ENCODE measurements around the gene KDM4B. TPM values are rescaled to one million over a fixed set of nuclear protein-coding genes. Genes with fewer than 3 reads are reported as not detected.

The KDM4B gene
- polyA plus RNA-seq, 1 experiment, result 7.7 TPM

DNA sequence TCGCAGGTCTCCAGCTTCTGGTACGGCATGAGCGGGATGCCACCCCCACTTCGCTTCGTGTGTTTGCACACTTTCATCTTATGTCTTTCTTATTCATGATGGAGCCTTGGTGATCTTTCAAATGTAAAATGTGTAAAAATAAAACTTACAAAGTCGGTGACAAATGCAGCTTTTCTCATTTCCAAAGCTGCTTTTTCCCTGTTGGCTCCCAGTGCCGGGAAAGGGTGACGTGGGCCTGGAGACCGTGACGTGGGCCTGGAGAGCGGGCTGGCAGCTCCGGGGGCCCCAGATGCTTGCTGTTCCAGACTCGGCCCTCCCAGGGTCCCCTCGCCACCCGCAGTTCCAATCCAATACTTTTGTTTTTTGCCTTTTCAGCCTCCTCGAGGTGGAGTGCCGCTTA is 101.4 kb downstream of the KDM4B start:
- TF ChIP-seq, protein P1, sequence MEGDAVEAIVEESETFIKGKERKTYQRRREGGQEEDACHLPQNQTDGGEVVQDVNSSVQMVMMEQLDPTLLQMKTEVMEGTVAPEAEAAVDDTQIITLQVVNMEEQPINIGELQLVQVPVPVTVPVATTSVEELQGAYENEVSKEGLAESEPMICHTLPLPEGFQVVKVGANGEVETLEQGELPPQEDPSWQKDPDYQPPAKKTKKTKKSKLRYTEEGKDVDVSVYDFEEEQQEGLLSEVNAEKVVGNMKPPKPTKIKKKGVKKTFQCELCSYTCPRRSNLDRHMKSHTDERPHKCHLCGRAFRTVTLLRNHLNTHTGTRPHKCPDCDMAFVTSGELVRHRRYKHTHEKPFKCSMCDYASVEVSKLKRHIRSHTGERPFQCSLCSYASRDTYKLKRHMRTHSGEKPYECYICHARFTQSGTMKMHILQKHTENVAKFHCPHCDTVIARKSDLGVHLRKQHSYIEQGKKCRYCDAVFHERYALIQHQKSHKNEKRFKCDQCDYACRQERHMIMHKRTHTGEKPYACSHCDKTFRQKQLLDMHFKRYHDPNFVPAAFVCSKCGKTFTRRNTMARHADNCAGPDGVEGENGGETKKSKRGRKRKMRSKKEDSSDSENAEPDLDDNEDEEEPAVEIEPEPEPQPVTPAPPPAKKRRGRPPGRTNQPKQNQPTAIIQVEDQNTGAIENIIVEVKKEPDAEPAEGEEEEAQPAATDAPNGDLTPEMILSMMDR (IDR thresholded peaks at IDR 0.05; ENCODE audit: low read depth, low read length), result no peak
- no peak overlapping the region for H3K4me3 ChIP-seq (ENCODE audit: low read depth, low read length)
- ChIA-PET POLR2A (no interaction called here), CTCF (no interaction called here)
- no peak for DNase-seq (ENCODE audit: low read depth, low spot score)
- no peaks in the 10 kb centered on the region for H3K27me3 ChIP-seq (ENCODE audit: control insufficient read depth, insufficient read depth, low read length)
- no peak overlapping the region for H3K27ac ChIP-seq (ENCODE audit: low read depth, low read length)
- no peaks in the 10 kb centered on the region; the same call in 1 of the 2 replicates for H3K9me3 ChIP-seq (ENCODE audit: control insufficient read depth, insufficient read depth, low read length)

DNA sequence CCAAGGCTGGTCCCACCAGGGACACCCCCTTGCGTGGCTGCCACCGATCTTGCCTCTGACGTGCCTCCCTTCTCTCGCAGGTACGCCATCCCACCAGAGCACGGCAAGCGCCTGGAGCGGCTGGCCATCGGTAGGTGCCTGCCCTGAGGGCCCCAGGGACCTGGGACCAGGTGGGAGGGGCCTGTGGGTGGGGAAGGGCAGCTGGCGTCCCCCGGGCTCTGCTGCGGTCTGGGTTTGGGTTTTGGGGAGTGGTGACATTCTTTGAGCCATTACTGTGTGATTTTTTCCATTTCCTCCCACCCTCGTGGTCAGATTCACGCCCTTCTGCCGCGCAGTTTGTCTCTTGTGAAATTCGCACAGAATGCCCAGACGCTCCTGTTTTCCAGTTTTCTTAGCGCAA is 102.0 kb downstream of the KDM4B start:
- ChIA-PET POLR2A (no interaction called here), CTCF (no interaction called here)
- Histone ChIP-seq H3K27ac (ENCODE audit: low read depth, low read length) (no peak overlapping the region), H3K4me3 (ENCODE audit: low read depth, low read length) (no peak overlapping the region), H3K27me3 (ENCODE audit: control insufficient read depth, insufficient read depth, low read length) (no peaks in the 10 kb centered on the region), H3K9me3 (ENCODE audit: control insufficient read depth, insufficient read depth, low read length) (no peaks in the 10 kb centered on the region; the same call in 1 of the 2 replicates)
- TF ChIP-seq, protein P1 (IDR thresholded peaks at IDR 0.05; ENCODE audit: low read depth, low read length), result no peak
- DNase-seq (ENCODE audit: low read depth, low spot score), result no peak

DNA sequence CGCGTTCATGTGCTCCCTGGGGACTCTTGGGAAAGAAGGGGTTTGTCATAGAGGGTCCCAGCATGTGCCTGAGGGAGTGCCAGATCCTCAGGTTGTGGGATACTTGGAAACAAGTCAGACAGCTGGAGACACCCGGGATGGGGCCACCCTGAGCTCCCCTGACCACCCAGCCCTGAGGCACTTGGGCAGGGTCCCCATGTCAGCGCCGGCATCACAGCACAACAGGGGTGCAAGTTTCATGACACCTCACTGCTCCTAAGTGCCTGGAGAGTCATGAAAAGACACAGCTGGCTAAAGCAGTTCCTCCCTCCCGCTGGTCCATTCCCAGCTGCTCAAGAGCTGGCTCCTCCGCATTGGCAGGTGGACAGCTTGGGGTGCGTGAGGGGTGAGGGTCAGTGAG is 102.7 kb downstream of the KDM4B start:
- ChIA-PET POLR2A (no interaction called here), CTCF (no interaction called here)
- no peaks in the 10 kb centered on the region; the same call in 1 of the 2 replicates for H3K9me3 ChIP-seq (ENCODE audit: control insufficient read depth, insufficient read depth, low read length)
- no peak for DNase-seq (ENCODE audit: low read depth, low spot score)
- H3K4me3 ChIP-seq (ENCODE audit: low read depth, low read length), result no peak overlapping the region
- H3K27me3 ChIP-seq (ENCODE audit: control insufficient read depth, insufficient read depth, low read length), result no peaks in the 10 kb centered on the region
- H3K27ac ChIP-seq (ENCODE audit: low read depth, low read length), result no peak overlapping the region
- TF ChIP-seq, protein P1 (IDR thresholded peaks at IDR 0.05; ENCODE audit: low read depth, low read length), result no peak

DNA sequence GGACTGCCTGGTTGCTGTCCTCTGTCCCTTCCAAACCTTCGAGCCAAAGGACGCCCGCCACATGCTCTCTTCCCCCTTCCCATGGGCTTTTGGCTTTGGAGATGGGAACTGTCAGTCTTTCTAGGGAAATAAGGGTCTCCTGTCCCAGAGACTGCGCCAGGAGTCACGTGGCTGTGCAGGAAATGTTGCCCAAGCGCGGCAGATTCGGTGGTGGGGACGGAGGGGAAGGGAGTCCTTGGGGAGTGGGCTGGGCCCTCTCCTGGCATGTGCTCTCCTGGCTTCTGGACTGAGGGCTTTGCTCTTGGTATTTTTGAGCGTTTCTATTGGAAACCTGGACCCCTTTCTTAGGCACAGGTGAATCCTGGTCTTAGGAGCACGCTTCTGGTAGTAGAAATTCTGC is 103.2 kb downstream of the KDM4B start:
- H3K9me3 ChIP-seq (ENCODE audit: control insufficient read depth, insufficient read depth, low read length), result no peaks in the 10 kb centered on the region; the same call in 1 of the 2 replicates
- no peaks in the 10 kb centered on the region for H3K27me3 ChIP-seq (ENCODE audit: control insufficient read depth, insufficient read depth, low read length)
- no peak for DNase-seq (ENCODE audit: low read depth, low spot score)
- POLR2A ChIA-PET, result interaction anchor here (0.7 kb wide), 1 partner anchor 27 kb away, joined by 3 read pairs; no protein-coding TSS in a partner anchor
- H3K4me3 ChIP-seq (ENCODE audit: low read depth, low read length), result no peak overlapping the region
- H3K27ac ChIP-seq (ENCODE audit: low read depth, low read length), result no peak overlapping the region
- TF ChIP-seq, protein P1 (IDR thresholded peaks at IDR 0.05; ENCODE audit: low read depth, low read length), result no peak
- CTCF ChIA-PET, result no interaction called here

DNA sequence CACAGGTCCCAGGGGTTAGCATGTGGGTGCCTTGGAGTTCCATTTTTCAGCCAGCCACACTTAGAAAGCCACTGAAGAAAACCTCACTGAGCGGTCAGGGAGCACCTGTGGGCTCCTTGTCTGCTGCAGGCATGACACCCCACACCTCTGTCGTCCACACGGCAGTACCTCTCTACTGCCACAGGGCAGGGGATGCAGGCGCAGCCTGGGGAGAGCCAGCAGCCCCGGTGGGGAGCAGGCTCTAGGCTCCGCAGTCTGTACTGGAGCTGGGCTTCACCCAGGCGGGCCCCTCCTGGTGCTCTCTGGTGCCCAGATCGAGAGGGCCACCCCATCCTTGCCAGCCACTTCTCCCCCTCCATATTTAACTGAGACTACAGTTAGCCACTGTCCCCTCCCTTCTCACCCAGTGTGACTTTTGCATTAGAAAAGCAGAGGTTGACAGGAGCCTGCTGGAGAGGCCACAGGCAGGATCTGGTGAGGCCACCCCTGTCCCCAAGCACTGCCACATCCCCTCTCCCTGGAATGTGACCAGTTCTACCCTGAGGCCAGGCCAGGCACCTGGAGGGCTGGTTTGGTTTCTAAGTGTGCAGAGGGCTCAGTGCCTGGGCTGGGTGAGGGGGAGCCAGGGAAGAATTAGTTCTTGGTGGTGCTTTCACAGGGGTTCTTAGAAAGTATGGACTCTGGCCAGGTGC is 104.4 kb downstream of the KDM4B start:
- DNase-seq (ENCODE audit: low read depth, low spot score), result no peak
- POLR2A ChIA-PET, result no interaction called here
- Histone ChIP-seq H3K27me3 (ENCODE audit: control insufficient read depth, insufficient read depth, low read length) (no peaks in the 10 kb centered on the region), H3K9me3 (ENCODE audit: control insufficient read depth, insufficient read depth, low read length) (no peaks in the 10 kb centered on the region; the same call in 1 of the 2 replicates), H3K27ac (ENCODE audit: low read depth, low read length) (no peak overlapping the region), H3K4me3 (ENCODE audit: low read depth, low read length) (no peak overlapping the region)
- CTCF ChIA-PET, result no interaction called here
- TF ChIP-seq, protein P1 (IDR thresholded peaks at IDR 0.05; ENCODE audit: low read depth, low read length), result no peak

Data from AG04450 (cell line).